KMS-11 (cell line): ENCODE measurements around the gene RGL1.
A peak's percentile ranks its signal among the peaks of the same experiment; 100 is the strongest.

Source experiments
- H2AFZ ChIP-seq: fragments of 200-600 bp; sonication (generic); 2 replicates; pipeline ENCODE4 v1.6.1; 2016; ENCODE audit warnings: antibody characterized with exemption, mixed run types, low read depth
- H3K27ac ChIP-seq: fragments of 200-600 bp; sonication (generic); 2 replicates; pipeline ENCODE4 v1.6.1; 2016; ENCODE audit warnings: mild to moderate bottlenecking, mixed run types
- H3K27me3 ChIP-seq: fragments of 200-600 bp; sonication (generic); 2 replicates; pipeline ENCODE4 v1.6.1; 2017; ENCODE audit warnings: mild to moderate bottlenecking, low read depth, mixed run types, moderate library complexity; ENCODE audit not compliant: insufficient read depth
- H3K36me3 ChIP-seq: fragments of 200-600 bp; sonication (generic); 2 replicates; pipeline ENCODE4 v1.6.1; 2017; ENCODE audit warnings: mild to moderate bottlenecking, mixed run types; ENCODE audit not compliant: insufficient read depth
- H3K4me1 ChIP-seq: fragments of 200-600 bp; sonication (generic); 2 replicates; pipeline ENCODE4 v1.6.1; 2016; ENCODE audit warnings: mild to moderate bottlenecking, low read depth, mixed run types; ENCODE audit not compliant: poor library complexity, severe bottlenecking
- H3K4me2 ChIP-seq: fragments of 200-600 bp; sonication (generic); 2 replicates; pipeline ENCODE4 v1.7.0; 2016; ENCODE audit warnings: mild to moderate bottlenecking, mixed run types
- H3K4me3 ChIP-seq: fragments of 200-600 bp; sonication (generic); IDR thresholded peaks from 2 replicates; pipeline ENCODE4 v1.6.1; 2017; ENCODE audit warnings: low read depth, low read length, mixed read lengths; ENCODE audit not compliant: insufficient read depth
- H3K79me2 ChIP-seq: fragments of 200-600 bp; sonication (generic); 2 replicates; pipeline ENCODE4 v1.6.1; 2016; ENCODE audit warnings: low read depth, mixed run types; ENCODE audit not compliant: insufficient read depth
- H3K9ac ChIP-seq: fragments of 200-600 bp; sonication (generic); 2 replicates; pipeline ENCODE4 v1.6.1; 2016; ENCODE audit warnings: mild to moderate bottlenecking, mixed run types
- H4K20me1 ChIP-seq: fragments of 200-600 bp; sonication (generic); 2 replicates; pipeline ENCODE4 v1.6.1; 2016; ENCODE audit warnings: mild to moderate bottlenecking, mixed run types; ENCODE audit not compliant: insufficient read depth
- CTCF ChIP-seq: fragments of 200-600 bp; sonication (generic); conservative IDR thresholded peaks from 2 replicates; pipeline ENCODE4 v1.6.1; 2017; ENCODE audit warnings: low read depth, mild to moderate bottlenecking, antibody characterized with exemption, low read length, moderate library complexity, mixed read lengths

The RGL1 gene

GRCh38 chr1:183841550-183841949, 36.6 kb downstream of the RGL1 start:
- Histone ChIP-seq H3K27ac (peak overlapping the region; percentile 95), H3K79me2 (peaks cover 71% of the 10 kb centered on the region), H4K20me1 (no peaks in the 10 kb centered on the region), H3K4me2 (peak overlapping the region; percentile 98), H3K9ac (peak overlapping the region; percentile 76; the same call in 1 of the 2 replicates), H3K27me3 (no peaks in the 10 kb centered on the region), H3K36me3 (no peaks in the 10 kb centered on the region), H3K4me1 (peaks cover 94% of the 10 kb centered on the region), H3K4me3 (no peak overlapping the region), H2AFZ (no peak overlapping the region)
- TF ChIP-seq CTCF = no peak

DNA sequence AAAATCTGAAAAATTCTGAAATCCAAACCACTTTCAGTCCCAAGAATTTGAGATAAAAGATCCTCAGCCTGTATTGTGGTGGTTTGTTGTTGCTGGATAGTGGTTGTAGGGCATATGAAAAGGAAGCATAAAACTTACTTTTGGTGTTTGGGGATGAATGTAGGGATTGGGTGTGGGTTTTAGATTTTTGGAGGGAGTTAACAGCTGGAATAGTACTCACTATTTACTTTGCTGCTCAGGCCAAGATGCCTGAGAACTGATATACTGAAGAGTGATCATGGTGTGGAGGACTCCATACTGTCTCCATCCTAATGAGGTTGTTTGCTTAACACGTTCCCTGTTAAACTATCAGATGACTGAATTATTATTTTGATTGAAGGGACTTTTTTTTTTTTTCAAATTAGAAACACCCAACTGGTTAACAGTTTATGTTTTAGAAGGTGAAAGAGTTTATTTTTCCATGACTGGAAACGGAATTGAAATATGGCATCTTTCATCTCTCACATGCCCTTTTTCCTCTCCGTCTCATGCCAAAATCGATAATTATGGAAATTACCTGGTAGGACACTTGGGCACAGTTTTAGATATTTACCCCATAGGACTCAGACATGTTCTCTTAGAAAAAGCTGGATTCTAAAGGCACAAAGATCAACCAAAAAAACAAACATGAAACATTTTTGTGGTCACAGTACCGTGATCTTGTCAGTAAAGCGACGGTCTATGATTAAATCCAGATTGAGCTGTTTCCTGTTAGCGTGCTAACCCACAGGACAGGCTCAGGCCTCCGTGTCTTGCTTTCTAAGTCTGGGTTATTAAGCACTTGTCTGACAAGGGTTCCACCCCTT, 37.3 kb downstream of the RGL1 start:
- Histone ChIP-seq H3K4me2 (peak overlapping the region; percentile 98), H3K4me1 (peaks cover 94% of the 10 kb centered on the region), H3K36me3 (no peaks in the 10 kb centered on the region), H3K27ac (peak overlapping the region; percentile 95), H3K27me3 (no peaks in the 10 kb centered on the region), H3K4me3 (peak overlapping the region; percentile 14), H3K79me2 (peaks cover 73% of the 10 kb centered on the region), H2AFZ (peak overlapping the region; percentile 1; the same call in 1 of the 2 replicates), H4K20me1 (no peaks in the 10 kb centered on the region), H3K9ac (peak overlapping the region; percentile 76)
- TF ChIP-seq CTCF = no peak; the same call in 1 of the 2 replicates

DNA sequence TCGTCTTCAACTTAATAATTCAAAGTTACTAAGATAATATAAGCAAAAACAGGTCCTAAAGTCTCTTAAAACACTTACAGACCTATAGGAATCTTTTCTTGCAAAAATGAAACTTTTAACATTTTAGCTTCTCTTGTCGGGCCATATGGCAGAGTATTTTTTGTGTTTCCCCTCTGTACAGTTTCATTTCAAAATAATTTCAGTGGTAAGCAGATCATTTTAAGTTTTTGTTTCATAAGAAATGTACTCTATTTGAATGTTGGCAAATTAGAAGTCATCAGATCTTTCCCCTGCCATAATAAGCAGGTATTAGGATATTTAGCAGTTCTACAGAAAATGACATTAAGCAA, 37.9 kb downstream of the RGL1 start:
- Histone ChIP-seq H3K36me3 (no peaks in the 10 kb centered on the region), H3K27me3 (no peaks in the 10 kb centered on the region), H4K20me1 (no peaks in the 10 kb centered on the region), H3K4me1 (peaks cover 96% of the 10 kb centered on the region), H3K4me2 (peak overlapping the region; percentile 98), H3K4me3 (peak overlapping the region; percentile 14), H3K27ac (peak overlapping the region; percentile 95), H3K9ac (peak overlapping the region; percentile 76), H2AFZ (peak overlapping the region; percentile 1; the same call in 1 of the 2 replicates), H3K79me2 (peaks cover 74% of the 10 kb centered on the region)
- TF ChIP-seq CTCF = no peak

- H3K4me1 ChIP-seq = peaks cover 98% of the 10 kb centered on the region
- no peak overlapping the region for H2AFZ ChIP-seq
- no peaks in the 10 kb centered on the region for H3K36me3 ChIP-seq
- H3K27ac ChIP-seq = peak overlapping the region; percentile 95
- H3K27me3 ChIP-seq = no peaks in the 10 kb centered on the region
- no peak overlapping the region for H3K4me3 ChIP-seq
- peaks cover 69% of the 10 kb centered on the region for H3K79me2 ChIP-seq
- H4K20me1 ChIP-seq = no peaks in the 10 kb centered on the region
- peak overlapping the region; percentile 98 for H3K4me2 ChIP-seq
- peak overlapping the region; percentile 76 for H3K9ac ChIP-seq
- TF ChIP-seq CTCF = no peak
These were observed 39.9 kb downstream of the RGL1 start for GRCh38 chr1:183844806-183845205.
